ENCODE data around the gene CRYBG2. TPM values are rescaled to one million over a fixed set of nuclear protein-coding genes. Genes with fewer than 3 reads are reported as not detected.
A peak's percentile ranks its signal among the peaks of the same experiment; 100 is the strongest.

Gene CRYBG2
- total RNA-seq, 1 donor from 2014 or later = 2.1 TPM

- Histone ChIP-seq H3K27me3 (ENCODE audit: low read depth) (no peaks in the 10 kb centered on the region), H3K27ac (no peak overlapping the region), H3K36me3 (peaks cover 23% of the 10 kb centered on the region), H3K4me1 (peaks cover 91% of the 10 kb centered on the region), H3K9me3 (no peaks in the 10 kb centered on the region), H3K4me3 (no peak overlapping the region)
- DNase-seq (no peak), ATAC-seq (no peak)
- intact Hi-C loops (cut with DNase I) = no loop called here
- no peak for TF ChIP-seq CTCF (IDR thresholded peaks at IDR 0.05)
Observed at GRCh38 chr1:26282401-26282918, 71.5 kb downstream of the CRYBG2 start.

GRCh38 chr1:26281971-26282370, 72.0 kb downstream of the CRYBG2 start:
- Histone ChIP-seq H3K27ac (no peak overlapping the region), H3K4me1 (peaks cover 91% of the 10 kb centered on the region)
- DNase-seq = no peak

GRCh38 chr1:26281091-26281958, 72.6 kb downstream of the CRYBG2 start:
- Histone ChIP-seq H3K4me3 (peak overlapping the region; percentile 93), H3K9me3 (no peaks in the 10 kb centered on the region), H3K27ac (peak overlapping the region; percentile 96), H3K36me3 (peaks cover 27% of the 10 kb centered on the region), H3K27me3 (ENCODE audit: low read depth) (no peaks in the 10 kb centered on the region), H3K4me1 (peaks cover 91% of the 10 kb centered on the region)
- ATAC-seq (no peak), DNase-seq (no peak)
- no peak for TF ChIP-seq CTCF (IDR thresholded peaks at IDR 0.05)
- intact Hi-C loops (cut with DNase I) = no loop called here

More at GRCh38 chr1:26281971-26282370, 72.0 kb downstream of the CRYBG2 start:
- no peak for TF ChIP-seq CTCF (IDR thresholded peaks at IDR 0.05)
- Histone ChIP-seq H3K36me3 (peaks cover 27% of the 10 kb centered on the region), H3K4me3 (peak overlapping the region; percentile 93), H3K27me3 (ENCODE audit: low read depth) (no peaks in the 10 kb centered on the region), H3K9me3 (no peaks in the 10 kb centered on the region)
- intact Hi-C loops (cut with DNase I) = no loop called here
- ATAC-seq = no peak

GRCh38 chr1:26280333-26281042, 73.4 kb downstream of the CRYBG2 start:
- no peak for ATAC-seq
- intact Hi-C loops (cut with DNase I) = no loop called here
- DNase-seq = no peak
- Histone ChIP-seq H3K4me3 (peak overlapping the region; percentile 93), H3K27ac (peak overlapping the region; percentile 96), H3K4me1 (peaks cover 91% of the 10 kb centered on the region), H3K36me3 (peaks cover 27% of the 10 kb centered on the region), H3K27me3 (ENCODE audit: low read depth) (no peaks in the 10 kb centered on the region), H3K9me3 (no peaks in the 10 kb centered on the region)
- TF ChIP-seq CTCF (IDR thresholded peaks at IDR 0.05) = no peak

GRCh38 chr1:26279456-26280332, 74.2 kb downstream of the CRYBG2 start, which contains the start of gene SH3BGRL3:
Gene SH3BGRL3, plus strand, starts transcription at chr1:26280086. Its CDS starts 70 bp downstream, at chr1:26280156.
- intact Hi-C loops (cut with DNase I) = no loop called here
- Histone ChIP-seq H3K4me1 (peaks cover 88% of the 10 kb centered on the region), H3K9me3 (no peaks in the 10 kb centered on the region), H3K4me3 (peak within 1 kb of the TSS; percentile 93), H3K36me3 (peaks cover 27% of the 10 kb centered on the region), H3K27me3 (ENCODE audit: low read depth) (no peaks in the 10 kb centered on the region), H3K27ac (peak within 1 kb of the TSS; percentile 96)
- peak; percentile 38 for TF ChIP-seq CTCF (IDR thresholded peaks at IDR 0.05)
- DNase-seq (peak; percentile 94), ATAC-seq (peak; percentile 89 to 91)
